GM19023 (cell line): Measurements from ENCODE around the gene KCNK18.

Experiments
- ATAC-seq: cut with Tn5 transposase; IDR thresholded peaks from one replicate; pipeline ENCODE4 v1.9.1; 2021; ENCODE audit warnings: mild to moderate bottlenecking, moderate library complexity; ENCODE audit not compliant: unreplicated experiment

Gene KCNK18

DNA sequence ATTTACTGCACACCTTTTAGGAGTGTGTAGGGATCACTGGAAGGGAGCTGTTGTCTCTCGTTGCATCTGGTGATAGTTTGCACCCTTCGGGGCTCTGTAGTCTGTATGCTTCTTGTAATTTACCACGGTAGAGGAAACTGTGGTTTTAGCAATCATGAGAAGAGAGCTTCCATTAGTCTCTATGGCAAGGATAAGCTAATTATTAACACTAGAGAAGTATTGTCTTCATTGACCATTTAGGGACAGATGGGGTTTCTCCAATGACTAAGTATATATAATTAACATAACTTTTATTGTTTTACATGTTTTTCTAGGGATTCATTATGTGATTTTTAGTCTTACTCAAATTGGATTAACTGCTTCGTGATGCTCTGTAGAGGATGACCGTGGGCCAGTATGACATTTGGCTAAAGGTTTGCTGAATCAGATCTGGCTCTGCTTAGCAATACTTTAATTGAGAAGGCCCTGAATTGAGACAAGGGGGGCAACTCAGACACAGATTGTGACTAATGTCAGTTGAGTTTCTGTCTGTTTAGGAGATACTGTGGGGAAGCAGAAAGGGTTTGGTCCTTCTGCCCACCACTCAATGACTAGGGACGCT lies 52.3 kb downstream of the KCNK18 start:
- ATAC-seq = no peak

DNA sequence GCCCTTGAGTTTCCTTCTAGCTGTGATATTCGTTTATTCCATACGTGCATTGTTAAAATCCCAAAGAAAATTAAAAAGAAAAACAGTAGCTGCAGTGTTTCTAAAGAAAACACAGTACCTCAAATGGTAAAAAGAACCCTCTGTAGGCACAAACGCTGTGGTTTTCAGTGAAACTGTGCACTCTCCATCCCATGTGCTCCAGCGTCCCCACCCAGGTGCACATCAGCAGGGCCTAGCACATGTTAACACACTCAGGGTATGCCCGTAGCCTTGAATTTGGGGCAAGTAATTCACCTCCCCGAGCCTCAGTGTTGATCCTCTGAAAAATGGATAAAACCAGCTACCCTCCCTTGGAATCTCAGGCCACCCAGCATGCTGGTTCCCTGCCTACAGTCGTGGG lies 53.1 kb downstream of the KCNK18 start:
- ATAC-seq = no peak

DNA sequence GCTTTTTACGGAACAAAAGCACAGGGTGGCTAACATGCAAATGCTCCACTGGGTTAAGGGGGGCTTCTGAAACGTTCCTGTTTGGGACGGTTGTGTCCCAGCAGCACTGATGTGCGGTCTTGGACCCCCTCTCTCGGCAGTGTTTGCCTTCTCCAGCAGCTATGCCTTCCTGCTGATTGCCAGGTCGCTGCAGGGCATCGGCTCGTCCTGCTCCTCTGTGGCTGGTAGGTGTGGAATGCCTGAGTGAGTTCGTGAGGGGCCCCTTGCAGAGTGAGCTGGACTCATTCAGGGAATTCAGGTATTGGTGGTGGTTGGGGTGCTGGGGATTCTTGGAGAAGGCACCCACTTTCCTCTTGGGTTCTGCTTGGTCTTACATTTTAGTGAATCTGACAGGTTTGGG lies 56.6 kb downstream of the KCNK18 start:
- ATAC-seq = no peak

DNA sequence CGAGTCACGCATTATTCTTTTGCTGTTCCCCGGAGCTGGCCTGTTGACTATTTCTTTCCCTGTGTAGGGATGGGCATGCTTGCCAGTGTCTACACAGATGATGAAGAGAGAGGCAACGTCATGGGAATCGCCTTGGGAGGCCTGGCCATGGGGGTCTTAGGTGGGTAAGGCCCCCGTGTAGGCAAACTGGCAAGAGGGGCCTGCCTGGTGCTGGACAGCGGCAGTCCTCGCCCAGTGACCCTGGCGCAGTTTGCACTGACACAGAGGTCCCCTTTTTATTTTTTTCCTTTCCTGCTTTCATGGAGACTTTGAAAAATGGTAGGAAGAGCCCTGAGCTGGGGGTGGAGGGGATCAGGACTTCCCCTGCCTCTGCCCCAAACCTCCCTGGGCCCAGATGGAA lies 57.0 kb downstream of the KCNK18 start:
- ATAC-seq = no peak

DNA sequence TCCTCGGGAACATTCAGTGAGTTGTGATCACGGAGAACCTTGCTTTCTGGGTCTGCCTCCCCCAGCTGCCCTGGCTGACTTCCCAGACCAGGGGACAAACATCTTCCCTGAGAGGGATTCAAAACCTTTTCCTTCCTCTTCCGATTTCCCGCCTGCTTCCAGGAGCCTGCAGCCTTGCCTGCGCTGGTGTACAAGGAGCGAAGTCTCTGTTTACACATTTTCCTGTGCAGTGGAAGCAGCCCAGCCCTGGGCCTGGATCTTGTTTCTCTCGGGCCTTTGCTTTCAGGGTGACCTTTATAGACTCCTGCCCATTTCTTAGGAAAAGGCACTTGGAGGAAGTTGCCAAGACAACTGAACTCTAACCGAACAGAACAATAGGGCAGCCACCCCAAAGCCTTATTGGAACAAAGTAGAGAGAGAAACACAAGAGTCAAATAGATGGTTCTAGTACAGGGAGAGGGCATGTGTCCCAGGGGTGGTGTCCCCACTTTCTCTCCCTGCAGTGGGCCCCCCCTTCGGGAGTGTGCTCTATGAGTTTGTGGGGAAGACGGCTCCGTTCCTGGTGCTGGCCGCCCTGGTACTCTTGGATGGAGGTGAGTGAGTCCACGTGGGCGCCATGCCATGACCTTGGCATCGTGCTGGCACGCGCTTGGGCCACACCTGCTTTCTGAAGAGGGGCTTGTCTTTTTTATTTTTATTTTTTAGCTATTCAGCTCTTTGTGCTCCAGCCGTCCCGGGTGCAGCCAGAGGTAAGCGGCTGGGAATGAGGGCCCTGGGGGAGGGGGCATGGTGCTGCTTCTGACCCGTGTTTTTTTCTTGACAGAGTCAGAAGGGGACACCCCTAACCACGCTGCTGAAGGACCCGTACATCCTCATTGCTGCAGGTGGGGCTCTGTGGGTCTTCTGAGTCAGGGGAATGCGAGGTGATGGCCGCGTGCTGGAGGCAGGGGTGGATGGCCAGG lies 57.8 kb downstream of the KCNK18 start:
- ATAC-seq = no peak

DNA sequence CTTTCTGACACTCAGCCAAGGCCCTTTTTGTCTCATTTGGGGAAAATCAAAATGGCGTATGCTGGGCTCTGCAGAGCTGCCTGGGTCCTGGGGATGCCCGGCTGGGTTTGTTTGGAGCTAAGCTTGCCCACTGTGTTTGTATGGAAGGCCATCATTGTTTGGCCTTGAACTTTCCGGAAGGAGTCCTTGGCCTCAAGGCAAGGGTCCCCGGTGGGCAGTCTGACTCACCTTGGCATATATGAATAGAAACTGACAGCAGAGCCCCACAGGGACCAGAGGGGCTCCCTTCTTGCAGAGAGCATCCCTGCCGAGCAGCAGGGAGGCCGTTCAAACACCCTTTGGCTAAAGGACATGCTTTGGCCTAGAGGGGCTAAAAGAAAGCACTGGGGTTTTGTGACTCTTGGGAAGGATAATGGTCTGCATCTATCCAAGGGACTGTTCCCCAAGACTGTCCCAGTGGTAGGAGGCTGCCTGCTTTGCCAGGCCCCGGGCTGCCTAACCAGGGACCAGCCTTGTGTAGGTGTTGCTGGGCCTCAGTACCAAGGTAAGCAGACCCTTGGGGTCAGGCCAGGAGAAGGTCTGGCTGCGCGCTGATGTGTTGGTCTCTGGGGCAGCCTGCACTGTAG lies 58.7 kb downstream of the KCNK18 start:
- ATAC-seq = no peak

DNA sequence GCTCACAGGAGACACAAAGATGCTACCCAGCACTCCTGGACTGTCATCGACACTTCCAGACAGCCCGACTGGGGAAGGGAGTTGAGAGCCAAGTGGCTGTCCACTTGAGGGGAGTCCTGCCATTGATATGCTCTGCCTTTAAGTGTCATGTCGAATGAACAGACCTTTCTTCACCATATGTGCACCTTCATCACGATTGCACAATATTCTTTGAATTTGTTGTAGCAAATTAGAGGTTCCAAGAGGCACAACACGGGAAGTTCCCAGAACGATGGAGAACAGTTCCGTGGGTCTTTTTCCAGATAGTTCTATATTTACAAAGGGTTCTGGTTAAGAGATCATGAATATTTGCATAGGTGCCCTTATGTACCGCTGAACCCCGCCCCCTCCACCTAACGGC lies 59.6 kb downstream of the KCNK18 start:
- no peak for ATAC-seq

DNA sequence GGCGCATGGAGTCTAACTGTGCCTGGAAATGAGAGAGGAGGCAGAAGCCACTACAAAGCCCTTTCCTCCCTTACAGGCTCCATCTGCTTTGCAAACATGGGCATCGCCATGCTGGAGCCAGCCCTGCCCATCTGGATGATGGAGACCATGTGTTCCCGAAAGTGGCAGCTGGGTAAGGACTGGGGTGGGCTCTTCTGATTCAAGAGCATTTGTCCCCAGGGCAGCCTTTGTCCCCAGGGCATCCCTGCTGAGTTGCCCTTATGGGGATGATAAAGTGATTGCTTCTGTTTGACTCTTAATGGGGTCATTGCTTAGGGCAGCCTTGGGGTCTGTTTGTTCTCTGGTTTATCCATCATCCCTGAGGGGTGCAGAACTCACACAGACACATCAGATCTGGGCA lies 60.4 kb downstream of the KCNK18 start:
- ATAC-seq = no peak

DNA sequence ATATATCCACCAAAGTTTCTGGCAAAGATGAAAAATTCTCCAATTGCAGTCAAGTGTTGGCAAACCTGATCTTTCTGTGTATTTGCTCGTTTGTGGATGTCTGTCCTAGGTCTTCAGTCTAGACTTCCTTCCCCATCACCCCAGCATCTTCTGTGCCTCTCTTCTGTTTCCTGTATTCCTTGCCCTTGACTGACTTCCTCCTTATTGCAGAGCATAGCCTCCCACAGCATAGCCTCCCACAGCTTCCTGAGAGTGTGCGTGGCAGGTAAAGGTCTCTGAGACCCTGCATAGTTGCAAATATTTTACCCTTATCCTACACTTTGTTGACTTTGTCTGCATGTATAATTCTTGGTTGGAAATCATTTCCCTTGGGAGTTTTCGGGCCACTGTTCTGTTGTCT lies 62.0 kb downstream of the KCNK18 start:
- no peak for ATAC-seq
